ENCODE data around the gene RERE.
"Not testable (repeated sequence)": the region's sequence is repeated elsewhere in the genome, so short reads cannot be mapped to it uniquely, and the experiment has no call there.

The RERE gene

GRCh38 chr1:8447616-8448150 lies 369.8 kb downstream of the RERE start:
- FAIRE-seq (no peak), DNase-seq (ENCODE audit: insufficient read length) (no peak)
- no peak for TF ChIP-seq POLR2A (IDR thresholded peaks at IDR 0.05; ENCODE audit: low read depth, low read length)
- TF ChIP-seq POLR2AphosphoS5 (IDR thresholded peaks at IDR 0.05; ENCODE audit: low read depth, low read length): no peak

GRCh38 chr1:8446119-8446518 lies 371.3 kb downstream of the RERE start:
- not testable (repeated sequence) for FAIRE-seq; DNase-seq (ENCODE audit: insufficient read length)

DNA sequence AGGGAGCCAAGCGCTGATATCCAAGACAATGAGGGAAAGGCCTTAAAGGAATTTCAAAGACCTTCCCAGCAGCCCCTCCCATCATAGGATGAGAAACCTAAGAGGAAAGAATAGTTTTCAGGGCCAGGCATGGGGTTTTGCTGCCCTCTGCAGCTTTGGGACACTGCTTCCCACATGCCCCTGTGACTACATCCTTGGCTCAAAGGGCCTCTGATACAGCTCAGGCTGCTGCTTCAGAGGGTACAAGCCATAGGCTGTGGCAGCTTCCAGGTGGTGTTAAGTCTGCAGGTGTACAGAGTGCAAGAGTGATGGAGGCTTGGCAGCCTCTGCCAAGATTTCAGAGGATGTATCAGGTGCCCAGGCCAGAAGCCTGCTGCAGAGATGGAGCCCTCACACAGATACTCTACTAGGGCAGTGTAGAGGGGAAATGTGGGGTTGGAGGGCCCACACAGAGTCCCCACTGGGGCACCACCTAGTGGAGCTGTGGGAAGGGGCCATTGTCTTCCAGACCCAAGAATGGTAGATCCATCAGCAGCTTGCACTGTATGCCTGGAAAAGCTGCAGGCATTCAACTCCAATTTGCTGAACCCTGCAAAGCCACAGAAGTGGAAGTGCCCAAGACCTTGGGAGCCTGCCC lies 373.8 kb downstream of the RERE start:
- DNase-seq (ENCODE audit: insufficient read length): no peak
- no peak for TF ChIP-seq POLR2A (IDR thresholded peaks at IDR 0.05; ENCODE audit: low read depth, low read length)
- no peak for FAIRE-seq

GRCh38 chr1:8441426-8441825 lies 376.0 kb downstream of the RERE start:
- FAIRE-seq (no peak), DNase-seq (ENCODE audit: insufficient read length) (no peak)
- TF ChIP-seq POLR2AphosphoS5 (IDR thresholded peaks at IDR 0.05; ENCODE audit: low read depth, low read length) (no peak), TAF1 (IDR thresholded peaks at IDR 0.05; ENCODE audit: borderline replicate concordance, low read depth, low read length) (no peak), POLR2A (IDR thresholded peaks at IDR 0.05; ENCODE audit: low read depth, low read length) (no peak)

GRCh38 chr1:8439015-8439702 lies 378.3 kb downstream of the RERE start:
- no peak for TF ChIP-seq POLR2AphosphoS5 (IDR thresholded peaks at IDR 0.05; ENCODE audit: low read depth, low read length)
- no peak for TF ChIP-seq TAF1 (IDR thresholded peaks at IDR 0.05; ENCODE audit: borderline replicate concordance, low read depth, low read length)
- TF ChIP-seq POLR2A (IDR thresholded peaks at IDR 0.05; ENCODE audit: low read depth, low read length): no peak
- DNase-seq (ENCODE audit: insufficient read length) (peak; percentile 42), FAIRE-seq (peak; percentile 81)

DNA sequence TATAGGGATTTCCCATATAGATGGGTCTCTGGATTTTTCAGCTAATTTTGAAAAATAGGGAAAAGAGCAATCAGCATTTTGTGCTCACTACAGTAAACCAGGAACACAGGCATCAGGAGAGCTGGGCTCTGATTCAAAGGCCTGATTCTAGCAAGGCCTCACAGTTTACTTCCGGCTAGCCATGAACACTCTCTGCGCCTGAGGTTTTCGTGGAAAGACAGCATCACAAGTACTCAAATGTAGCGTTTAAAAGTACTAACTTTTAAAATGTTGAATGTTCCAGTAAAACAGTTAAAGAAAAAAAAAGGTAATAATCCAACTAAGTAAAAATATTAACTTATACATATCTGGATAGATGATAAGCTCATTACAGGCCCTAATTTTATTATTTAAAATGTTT lies 379.0 kb downstream of the RERE start:
- DNase-seq (ENCODE audit: insufficient read length) (no peak), FAIRE-seq (no peak)
- TF ChIP-seq TAF1 (IDR thresholded peaks at IDR 0.05; ENCODE audit: borderline replicate concordance, low read depth, low read length) (no peak), POLR2A (IDR thresholded peaks at IDR 0.05; ENCODE audit: low read depth, low read length) (no peak), POLR2AphosphoS5 (IDR thresholded peaks at IDR 0.05; ENCODE audit: low read depth, low read length) (no peak)

- DNase-seq (ENCODE audit: insufficient read length) (no peak), FAIRE-seq (no peak)
- TF ChIP-seq POLR2A (IDR thresholded peaks at IDR 0.05; ENCODE audit: low read depth, low read length) (no peak), TAF1 (IDR thresholded peaks at IDR 0.05; ENCODE audit: borderline replicate concordance, low read depth, low read length) (no peak), POLR2AphosphoS5 (IDR thresholded peaks at IDR 0.05; ENCODE audit: low read depth, low read length) (no peak)
Measured at GRCh38 chr1:8437347-8437746, 380.1 kb downstream of the RERE start.

DNA sequence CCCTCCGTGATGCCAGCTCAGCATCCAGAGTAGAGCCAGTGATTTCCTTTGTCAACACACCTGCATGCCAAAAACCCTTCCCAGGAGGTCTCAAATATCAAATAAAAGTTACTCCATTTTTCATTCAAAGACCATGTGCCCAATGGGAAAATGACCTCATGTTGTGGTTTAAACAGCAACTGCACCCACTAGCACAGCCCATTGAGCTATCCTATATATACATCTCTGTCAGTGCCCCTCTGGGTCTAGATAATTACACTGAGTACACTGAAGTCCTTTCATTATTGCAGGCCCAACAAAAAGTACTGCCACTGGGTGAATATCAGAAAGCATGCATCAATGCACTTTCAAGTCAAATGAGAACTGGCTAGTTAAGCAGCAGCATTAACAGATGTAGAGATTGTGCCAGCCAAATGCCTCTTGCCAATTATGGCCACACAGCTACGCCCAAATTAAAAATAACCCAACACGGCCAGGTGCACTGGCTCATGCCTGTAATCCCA lies 381.8 kb downstream of the RERE start:
- DNase-seq (ENCODE audit: insufficient read length): no peak
- TF ChIP-seq POLR2A (IDR thresholded peaks at IDR 0.05; ENCODE audit: low read depth, low read length): no peak
- no peak for TF ChIP-seq TAF1 (IDR thresholded peaks at IDR 0.05; ENCODE audit: borderline replicate concordance, low read depth, low read length)
- no peak for TF ChIP-seq POLR2AphosphoS5 (IDR thresholded peaks at IDR 0.05; ENCODE audit: low read depth, low read length)
- no peak for FAIRE-seq

DNA sequence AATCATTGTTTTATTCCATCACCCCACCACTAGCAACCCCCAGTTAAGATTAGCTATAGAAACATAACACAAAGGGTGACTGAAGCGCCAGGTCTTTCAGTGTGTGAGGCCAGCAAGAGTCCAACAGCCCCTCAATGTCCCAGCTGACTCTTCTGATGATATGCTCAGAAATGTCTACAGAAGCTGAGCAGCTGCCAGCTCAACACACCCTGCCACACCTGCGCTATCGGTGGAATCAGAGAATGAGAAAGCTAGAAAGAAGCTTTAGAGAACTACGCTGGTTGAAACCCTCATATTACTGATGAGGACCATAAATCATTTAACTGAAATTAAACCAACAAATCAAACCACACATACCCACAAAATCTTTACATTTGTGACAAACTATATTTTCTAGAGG lies 383.3 kb downstream of the RERE start:
- FAIRE-seq (no peak), DNase-seq (ENCODE audit: insufficient read length) (no peak)

DNA sequence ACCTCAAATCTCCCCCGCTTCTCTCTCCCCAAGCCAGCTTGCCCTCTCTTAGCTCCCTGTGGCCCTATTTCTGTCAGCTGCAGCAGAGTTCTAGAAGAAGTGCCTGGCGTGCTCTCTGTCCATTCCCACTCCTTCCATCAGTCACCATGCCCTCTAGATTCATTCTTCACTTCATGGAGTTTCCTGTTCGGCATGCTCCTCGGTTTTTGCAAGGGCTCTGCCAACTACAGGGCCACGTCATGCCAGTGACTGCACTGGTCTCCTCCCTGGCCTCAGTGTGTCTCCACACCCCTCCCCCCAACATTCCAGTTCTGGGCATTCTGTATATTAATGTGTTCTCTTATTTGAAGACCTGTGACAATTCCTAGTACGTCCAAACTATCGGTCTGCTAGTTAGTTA lies 385.7 kb downstream of the RERE start:
- DNase-seq (ENCODE audit: insufficient read length) (no peak), FAIRE-seq (no peak)
- TF ChIP-seq POLR2AphosphoS5 (IDR thresholded peaks at IDR 0.05; ENCODE audit: low read depth, low read length): no peak
- no peak for TF ChIP-seq POLR2A (IDR thresholded peaks at IDR 0.05; ENCODE audit: low read depth, low read length)
- TF ChIP-seq TAF1 (IDR thresholded peaks at IDR 0.05; ENCODE audit: borderline replicate concordance, low read depth, low read length): no peak

More for the DNA sequence above, 383.3 kb downstream of the RERE start:
- TF ChIP-seq POLR2A (IDR thresholded peaks at IDR 0.05; ENCODE audit: low read depth, low read length): no peak
- TF ChIP-seq POLR2AphosphoS5 (IDR thresholded peaks at IDR 0.05; ENCODE audit: low read depth, low read length): no peak
- no peak for TF ChIP-seq TAF1 (IDR thresholded peaks at IDR 0.05; ENCODE audit: borderline replicate concordance, low read depth, low read length)

DNA sequence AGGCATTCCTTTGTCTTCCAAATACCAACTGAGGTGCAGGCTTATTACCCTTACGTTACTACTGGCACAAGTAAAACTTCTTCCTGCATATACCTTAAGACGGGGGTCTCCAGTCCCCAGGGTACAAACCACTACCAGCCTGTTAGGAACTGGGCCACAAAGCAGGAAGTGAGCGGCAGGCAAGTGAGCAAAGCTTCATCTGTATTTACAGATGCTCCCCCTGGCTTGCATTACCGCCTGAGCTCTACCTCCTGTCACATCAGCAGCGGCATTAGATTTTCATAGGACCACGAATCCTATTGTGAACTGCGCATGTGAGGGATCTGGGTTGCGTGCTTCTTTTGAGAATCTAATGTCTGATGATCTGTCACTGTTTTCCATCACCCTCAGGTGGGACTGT lies 386.4 kb downstream of the RERE start:
- DNase-seq (ENCODE audit: insufficient read length) (no peak), FAIRE-seq (peak; percentile 33)
- TF ChIP-seq TAF1 (IDR thresholded peaks at IDR 0.05; ENCODE audit: borderline replicate concordance, low read depth, low read length) (no peak), POLR2AphosphoS5 (IDR thresholded peaks at IDR 0.05; ENCODE audit: low read depth, low read length) (no peak), POLR2A (IDR thresholded peaks at IDR 0.05; ENCODE audit: low read depth, low read length) (no peak)

- FAIRE-seq (no peak), DNase-seq (ENCODE audit: insufficient read length) (no peak)
- TF ChIP-seq POLR2AphosphoS5 (IDR thresholded peaks at IDR 0.05; ENCODE audit: low read depth, low read length) (no peak), TAF1 (IDR thresholded peaks at IDR 0.05; ENCODE audit: borderline replicate concordance, low read depth, low read length) (no peak), POLR2A (IDR thresholded peaks at IDR 0.05; ENCODE audit: low read depth, low read length) (no peak)
Measured at GRCh38 chr1:8430476-8430875, 387.0 kb downstream of the RERE start.
